Measurements from ENCODE around the gene RASIP1.

Gene RASIP1

DNA sequence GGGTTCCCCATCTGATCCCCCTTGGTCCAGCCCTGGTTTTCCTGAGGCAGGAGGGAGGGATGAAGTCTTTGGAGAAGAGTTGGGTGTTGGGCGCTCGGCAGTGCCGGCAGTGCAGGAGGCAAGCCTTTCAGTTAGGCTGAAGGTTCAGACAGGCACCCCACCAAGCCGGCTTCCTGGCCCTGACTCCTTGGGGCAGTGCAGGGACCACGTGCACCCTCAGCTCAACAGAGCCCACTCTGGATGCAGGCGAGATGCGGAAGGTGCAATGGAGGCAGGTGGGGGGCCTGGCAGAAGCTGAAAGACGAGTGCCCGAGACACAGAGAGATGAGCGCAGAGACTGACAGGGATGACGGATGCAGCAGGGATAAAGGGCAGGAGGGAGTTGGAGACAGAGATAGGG is 31.9 kb downstream of the RASIP1 start:
- in situ Hi-C loops (cut with MboI; ENCODE audit: low sequenced_read_pairs, unreplicated experiment): no loop called here
- TF ChIP-seq, protein P1, sequence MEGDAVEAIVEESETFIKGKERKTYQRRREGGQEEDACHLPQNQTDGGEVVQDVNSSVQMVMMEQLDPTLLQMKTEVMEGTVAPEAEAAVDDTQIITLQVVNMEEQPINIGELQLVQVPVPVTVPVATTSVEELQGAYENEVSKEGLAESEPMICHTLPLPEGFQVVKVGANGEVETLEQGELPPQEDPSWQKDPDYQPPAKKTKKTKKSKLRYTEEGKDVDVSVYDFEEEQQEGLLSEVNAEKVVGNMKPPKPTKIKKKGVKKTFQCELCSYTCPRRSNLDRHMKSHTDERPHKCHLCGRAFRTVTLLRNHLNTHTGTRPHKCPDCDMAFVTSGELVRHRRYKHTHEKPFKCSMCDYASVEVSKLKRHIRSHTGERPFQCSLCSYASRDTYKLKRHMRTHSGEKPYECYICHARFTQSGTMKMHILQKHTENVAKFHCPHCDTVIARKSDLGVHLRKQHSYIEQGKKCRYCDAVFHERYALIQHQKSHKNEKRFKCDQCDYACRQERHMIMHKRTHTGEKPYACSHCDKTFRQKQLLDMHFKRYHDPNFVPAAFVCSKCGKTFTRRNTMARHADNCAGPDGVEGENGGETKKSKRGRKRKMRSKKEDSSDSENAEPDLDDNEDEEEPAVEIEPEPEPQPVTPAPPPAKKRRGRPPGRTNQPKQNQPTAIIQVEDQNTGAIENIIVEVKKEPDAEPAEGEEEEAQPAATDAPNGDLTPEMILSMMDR (IDR thresholded peaks at IDR 0.05; ENCODE audit: borderline replicate concordance, control extremely low read depth, extremely low read depth, insufficient read depth, missing control alignments): no peak
- no peak for DNase-seq (ENCODE audit: low spot score)

- no peak for DNase-seq (ENCODE audit: low spot score)
- TF ChIP-seq, protein P1 (IDR thresholded peaks at IDR 0.05; ENCODE audit: borderline replicate concordance, control extremely low read depth, extremely low read depth, insufficient read depth, missing control alignments): no peak
- in situ Hi-C loops (cut with MboI; ENCODE audit: low sequenced_read_pairs, unreplicated experiment): no loop called here
Observed at GRCh38 chr19:48705431-48705830, 35.0 kb downstream of the RASIP1 start.

- in situ Hi-C loops (cut with MboI; ENCODE audit: low sequenced_read_pairs, unreplicated experiment): no loop called here
- TF ChIP-seq, protein P1 (IDR thresholded peaks at IDR 0.05; ENCODE audit: borderline replicate concordance, control extremely low read depth, extremely low read depth, insufficient read depth, missing control alignments): no peak
- no peak for DNase-seq (ENCODE audit: low spot score)
Observed at GRCh38 chr19:48703316-48703715, 37.1 kb downstream of the RASIP1 start.

- no peak for DNase-seq (ENCODE audit: low spot score)
- TF ChIP-seq, protein P1 (IDR thresholded peaks at IDR 0.05; ENCODE audit: borderline replicate concordance, control extremely low read depth, extremely low read depth, insufficient read depth, missing control alignments): no peak
- in situ Hi-C loops (cut with MboI; ENCODE audit: low sequenced_read_pairs, unreplicated experiment): no loop called here
Observed at GRCh38 chr19:48702701-48703100, 37.7 kb downstream of the RASIP1 start.

DNA sequence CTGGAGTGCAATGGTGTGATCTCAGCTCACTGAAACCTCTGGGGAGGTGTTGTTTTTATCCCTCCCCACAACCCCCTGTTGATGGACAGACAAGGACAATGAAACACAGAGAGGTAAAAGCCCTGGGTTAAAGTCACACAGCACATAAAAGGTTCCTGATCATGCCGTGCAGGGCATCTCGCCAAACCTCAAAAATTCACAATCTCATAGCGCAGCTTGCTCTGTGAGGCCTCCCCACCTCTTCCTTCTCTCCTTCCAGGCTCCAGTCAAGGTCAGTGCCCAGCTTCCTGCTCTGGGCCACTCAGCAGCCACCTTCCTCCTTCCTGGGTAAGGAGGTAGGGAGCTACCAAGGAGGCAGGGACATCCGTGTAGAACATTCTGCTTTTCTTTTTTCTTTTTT is 42.4 kb downstream of the RASIP1 start:
- no peak for DNase-seq (ENCODE audit: low spot score)
- in situ Hi-C loops (cut with MboI; ENCODE audit: low sequenced_read_pairs, unreplicated experiment): no loop called here

DNA sequence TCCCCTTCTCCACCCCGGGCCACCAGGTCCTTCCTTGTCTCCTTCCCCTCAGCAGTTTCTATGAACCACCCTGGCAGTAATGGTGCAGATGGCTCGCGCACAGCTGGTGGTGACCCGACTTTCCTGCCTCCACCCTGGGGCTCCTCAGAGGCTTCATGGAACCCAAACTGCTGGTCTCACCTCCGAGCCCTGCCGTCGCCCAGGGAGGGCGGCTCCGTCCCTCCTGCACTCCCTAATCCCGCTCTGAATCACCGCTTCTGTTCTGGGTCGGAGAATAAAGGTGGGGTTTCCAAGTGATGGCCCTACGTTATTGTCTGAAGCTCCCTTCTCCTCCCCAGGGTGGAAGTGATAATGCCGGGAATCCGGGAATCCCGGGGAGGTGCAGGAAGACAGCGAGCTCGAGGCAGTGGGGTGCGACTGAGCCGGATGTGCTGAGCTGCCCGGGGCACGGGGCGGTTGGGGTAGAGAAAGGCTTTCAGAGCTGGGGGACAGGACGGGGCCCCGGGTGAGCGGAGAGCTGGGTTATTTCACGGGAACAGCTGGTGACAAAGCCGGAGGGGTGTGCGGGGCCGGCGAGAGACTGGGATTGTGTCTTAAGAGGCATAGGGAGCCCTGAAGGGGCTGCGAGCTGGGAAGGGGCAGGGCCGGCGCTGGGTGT is 43.9 kb downstream of the RASIP1 start:
- in situ Hi-C loops (cut with MboI; ENCODE audit: low sequenced_read_pairs, unreplicated experiment): no loop called here
- no peak for DNase-seq (ENCODE audit: low spot score)
- TF ChIP-seq, protein P1 (IDR thresholded peaks at IDR 0.05; ENCODE audit: borderline replicate concordance, control extremely low read depth, extremely low read depth, insufficient read depth, missing control alignments): no peak

More for the DNA sequence above, 42.4 kb downstream of the RASIP1 start:
- TF ChIP-seq, protein P1 (IDR thresholded peaks at IDR 0.05; ENCODE audit: borderline replicate concordance, control extremely low read depth, extremely low read depth, insufficient read depth, missing control alignments): no peak
